Measurements from ENCODE around the gene MACO1. TPM values are rescaled to one million over a fixed set of nuclear protein-coding genes. Genes with fewer than 3 reads are reported as not detected.

Gene MACO1
- total and polyA plus RNA-seq, 2 of the 13 experiments (the other 11 are each of a cell fraction or from before 2014, with no cell fraction given) = 9.7 to 17.0 TPM

GRCh38 chr1:25549273-25550154 lies 118.8 kb downstream of the MACO1 start (continued):
- peak; percentile 54; the same call in 1 of the 2 replicates for TF ChIP-seq ZBTB4 (CRISPR knock-in tag; IDR thresholded peaks at IDR 0.05; ENCODE audit: borderline replicate concordance)
- TF ChIP-seq ADNP (CRISPR knock-in tag; IDR thresholded peaks at IDR 0.05) = 0 out of 2 replicates have a peak, but pooled peaks have one; percentile 15
- TF ChIP-seq PATZ1 (CRISPR knock-in tag; IDR thresholded peaks at IDR 0.05) = peak; percentile 31; the same call in 1 of the 2 replicates
- TF ChIP-seq ZFX (CRISPR knock-in tag; IDR thresholded peaks at IDR 0.05; ENCODE audit: low read depth) = peak; percentile 61
- TF ChIP-seq CAMTA2 (CRISPR knock-in tag; IDR thresholded peaks at IDR 0.05; ENCODE audit: borderline replicate concordance) = no peak
- peak; percentile 29; the same call in 1 of the 2 replicates for TF ChIP-seq KDM5B (CRISPR knock-in tag; IDR thresholded peaks at IDR 0.05; ENCODE audit: borderline replicate concordance)
- TF ChIP-seq ZNF687 (CRISPR knock-in tag; IDR thresholded peaks at IDR 0.05) = peak; percentile 88
- no peak for TF ChIP-seq GZF1 (CRISPR knock-in tag; IDR thresholded peaks at IDR 0.05)
- no peak for TF ChIP-seq RORA (CRISPR knock-in tag; IDR thresholded peaks at IDR 0.05)
- peak; percentile 36; the same call in 1 of the 2 replicates for TF ChIP-seq HDAC1 (CRISPR knock-in tag; IDR thresholded peaks at IDR 0.05)
- TF ChIP-seq MAX (IDR thresholded peaks at IDR 0.05) = peak; percentile 48; the same call in 1 of the 2 replicates
- TF ChIP-seq ZSCAN21 (CRISPR knock-in tag; IDR thresholded peaks at IDR 0.05; ENCODE audit: borderline replicate concordance) = 0 out of 2 replicates have a peak, but pooled peaks have one; percentile 17
- peak; percentile 94 for TF ChIP-seq ZNF770 (CRISPR knock-in tag; IDR thresholded peaks at IDR 0.05)
- TF ChIP-seq TAF1 (CRISPR knock-in tag; IDR thresholded peaks at IDR 0.05) = peak; percentile 32; the same call in 1 of the 2 replicates
- peak; percentile 51; the same call in 1 of the 2 replicates for TF ChIP-seq ZFY (CRISPR knock-in tag; IDR thresholded peaks at IDR 0.05)

Data from HepG2 (cell line).